Skeletal muscle tissue (tissue), 4 donors: ENCODE measurements around the gene GATA5. TPM values are rescaled to one million over a fixed set of nuclear protein-coding genes. Genes with fewer than 3 reads are reported as not detected.

ENCODE experiments used
- H3K27ac ChIP-seq: one replicate; pipeline ENCODE4 v1.7.0; 2013; ENCODE audit warnings: mild to moderate bottlenecking, low read depth, low read length, inconsistent platforms
- H3K27me3 ChIP-seq, 3 donors: one replicate each; pipeline ENCODE4 v1.7.0; 2013; ENCODE audit warnings: low read length in 3 of 3; ENCODE audit not compliant: control insufficient read depth in 3 of 3, insufficient read depth in 3 of 3
- H3K36me3 ChIP-seq, 3 donors: one replicate each; pipeline ENCODE4 v1.7.0; 2013; ENCODE audit warnings: low read length in 3 of 3; ENCODE audit not compliant: control insufficient read depth in 3 of 3, insufficient read depth in 3 of 3
- H3K4me1 ChIP-seq, 3 donors: one replicate each; pipeline ENCODE4 v1.7.0; 2013; ENCODE audit warnings: low read length in 3 of 3, mild to moderate bottlenecking in 3 of 3; ENCODE audit not compliant: control insufficient read depth in 3 of 3, insufficient read depth in 3 of 3
- H3K4me3 ChIP-seq, 3 donors: one replicate each; pipeline ENCODE4 v1.7.0; 2013; ENCODE audit warnings: low read length in 3 of 3
- H3K9ac ChIP-seq, 3 donors: one replicate each; pipeline ENCODE4 v1.7.0; 2013; ENCODE audit warnings: low read length in 3 of 3, mild to moderate bottlenecking in 3 of 3, moderate library complexity in 2 of 3, low read depth in 1 of 3
- H3K9me3 ChIP-seq, 3 donors: one replicate each; pipeline ENCODE4 v1.7.0; 2013; ENCODE audit warnings: low read length in 3 of 3; ENCODE audit not compliant: control insufficient read depth in 3 of 3
- total RNA-seq: library from RNA; depleted of rRNA; stranded (reverse); fragments of >200 nt; gene quantifications from one replicate; pipeline ENCODE4 v1.2.3, GENCODE V29; 2014
- donor health status: Osteomylitis.

GATA5 gene
- total RNA-seq, 1 donor from 2014 or later: 0.52 TPM

- Histone ChIP-seq H3K4me3 (no peak overlapping the region), H3K9me3 (no peaks in the 10 kb centered on the region), H3K4me1 (peaks cover 0 to 3% (median 0%) of the 10 kb centered on the region in 3 donors), H3K27me3 (peaks cover 18 to 36% (median 36%) of the 10 kb centered on the region in 3 donors), H3K36me3 (no peaks in the 10 kb centered on the region), H3K27ac (no peak overlapping the region), H3K9ac (no peak overlapping the region)
These were observed 9.6 kb downstream of the GATA5 start for GRCh38 chr20:62466072-62466760.

- Histone ChIP-seq H3K4me3 (no peak overlapping the region), H3K27ac (no peak overlapping the region), H3K4me1 (peaks cover 0 to 6% (median 0%) of the 10 kb centered on the region in 3 donors), H3K36me3 (no peaks in the 10 kb centered on the region), H3K27me3 (peaks cover 8 to 32% (median 28%) of the 10 kb centered on the region in 3 donors), H3K9ac (no peak overlapping the region), H3K9me3 (no peaks in the 10 kb centered on the region)
These were observed 10.8 kb downstream of the GATA5 start for GRCh38 chr20:62464990-62465389.

- no peak overlapping the region for H3K4me3 ChIP-seq
- no peak overlapping the region for H3K27ac ChIP-seq
- H3K4me1 ChIP-seq: peaks cover 0 to 6% (median 0%) of the 10 kb centered on the region in 3 donors
- H3K36me3 ChIP-seq: no peaks in the 10 kb centered on the region
- peaks cover 3 to 30% (median 22%) of the 10 kb centered on the region in 3 donors for H3K27me3 ChIP-seq
- H3K9me3 ChIP-seq: no peaks in the 10 kb centered on the region
- H3K9ac ChIP-seq: no peak overlapping the region
These were observed 11.4 kb downstream of the GATA5 start for GRCh38 chr20:62464425-62464770.

- Histone ChIP-seq H3K4me1 (peaks cover 0 to 6% (median 0%) of the 10 kb centered on the region in 3 donors), H3K27ac (no peak overlapping the region), H3K9ac (no peak overlapping the region), H3K4me3 (no peak overlapping the region), H3K27me3 (peaks cover 3 to 29% (median 21%) of the 10 kb centered on the region in 3 donors), H3K36me3 (no peaks in the 10 kb centered on the region), H3K9me3 (no peaks in the 10 kb centered on the region)
These were observed 12.0 kb downstream of the GATA5 start for GRCh38 chr20:62463651-62464424.

- H3K4me3 ChIP-seq: no peak overlapping the region
- H3K27me3 ChIP-seq: peaks cover 4 to 31% (median 21%) of the 10 kb centered on the region in 3 donors
- no peak overlapping the region for H3K9ac ChIP-seq
- H3K27ac ChIP-seq: no peak overlapping the region
- H3K4me1 ChIP-seq: peaks cover 0 to 6% (median 0%) of the 10 kb centered on the region in 3 donors
- no peaks in the 10 kb centered on the region for H3K9me3 ChIP-seq
- H3K36me3 ChIP-seq: no peaks in the 10 kb centered on the region
These were observed 12.7 kb downstream of the GATA5 start for GRCh38 chr20:62462976-62463592.

GRCh38 chr20:62461834-62462233 lies 14.0 kb downstream of the GATA5 start:
- no peak overlapping the region for H3K4me3 ChIP-seq
- no peaks in the 10 kb centered on the region for H3K36me3 ChIP-seq
- H3K9me3 ChIP-seq: no peaks in the 10 kb centered on the region
- H3K4me1 ChIP-seq: peaks cover 0 to 6% (median 0%) of the 10 kb centered on the region in 3 donors
- H3K27ac ChIP-seq: no peak overlapping the region
- H3K9ac ChIP-seq: no peak overlapping the region
- peaks cover 9 to 37% (median 21%) of the 10 kb centered on the region in 3 donors for H3K27me3 ChIP-seq

GRCh38 chr20:62461157-62461556 lies 14.6 kb downstream of the GATA5 start:
- Histone ChIP-seq H3K36me3 (no peaks in the 10 kb centered on the region), H3K4me1 (peaks cover 0 to 6% (median 0%) of the 10 kb centered on the region in 3 donors), H3K27me3 (peaks cover 9 to 42% (median 26%) of the 10 kb centered on the region in 3 donors), H3K9ac (no peak overlapping the region), H3K9me3 (no peaks in the 10 kb centered on the region), H3K4me3 (no peak overlapping the region), H3K27ac (no peak overlapping the region)

- Histone ChIP-seq H3K4me1 (peaks cover 0 to 6% (median 0%) of the 10 kb centered on the region in 3 donors), H3K9ac (no peak overlapping the region), H3K4me3 (no peak overlapping the region), H3K27ac (no peak overlapping the region), H3K36me3 (no peaks in the 10 kb centered on the region), H3K9me3 (no peaks in the 10 kb centered on the region), H3K27me3 (peaks cover 9 to 43% (median 29%) of the 10 kb centered on the region in 3 donors)
These were observed 15.1 kb downstream of the GATA5 start for GRCh38 chr20:62460678-62461077.

GRCh38 chr20:62459488-62459887 lies 16.3 kb downstream of the GATA5 start:
- no peak overlapping the region for H3K4me3 ChIP-seq
- no peak overlapping the region for H3K9ac ChIP-seq
- no peak overlapping the region for H3K27ac ChIP-seq
- no peaks in the 10 kb centered on the region for H3K9me3 ChIP-seq
- H3K36me3 ChIP-seq: no peaks in the 10 kb centered on the region
- peaks cover 0 to 6% (median 0%) of the 10 kb centered on the region in 3 donors for H3K4me1 ChIP-seq
- H3K27me3 ChIP-seq: peaks cover 9 to 47% (median 34%) of the 10 kb centered on the region in 3 donors
